OCI-LY1 (cell line): ENCODE results near the gene NKAIN2.

Source experiments
- H2AFZ ChIP-seq: fragments of 200-600 bp; sonication (generic), shearing (Covaris generic); 2 replicates; pipeline ENCODE4 v1.6.0; 2014; ENCODE audit warnings: antibody characterized with exemption, mild to moderate bottlenecking, low read length
- H3F3A ChIP-seq: fragments of 200-600 bp; sonication (generic), shearing (Covaris generic); 2 replicates; pipeline ENCODE4 v1.6.0; 2014; ENCODE audit warnings: mild to moderate bottlenecking, antibody characterized with exemption, low read length, moderate library complexity; ENCODE audit not compliant: insufficient read depth
- H3K27ac ChIP-seq: fragments of 200-600 bp; sonication (generic); 2 replicates; pipeline ENCODE4 v1.5.1; 2014; ENCODE audit warnings: low read length, mixed run types, mild to moderate bottlenecking, low read depth; ENCODE audit not compliant: poor library complexity, severe bottlenecking
- H3K27me3 ChIP-seq: fragments of 200-600 bp; sonication (generic); 2 replicates; pipeline ENCODE4 v1.6.0; 2014; ENCODE audit warnings: antibody characterized with exemption, mild to moderate bottlenecking, low read length, moderate library complexity; ENCODE audit not compliant: insufficient read depth
- H3K36me3 ChIP-seq: fragments of 200-600 bp; sonication (generic); 2 replicates; pipeline ENCODE4 v1.6.1; 2014; ENCODE audit warnings: mild to moderate bottlenecking, antibody characterized with exemption, low read length, moderate library complexity, mixed read lengths; ENCODE audit not compliant: insufficient read depth
- H3K4me1 ChIP-seq: fragments of 200-600 bp; sonication (generic); 2 replicates; pipeline ENCODE4 v1.5.1; 2014; ENCODE audit warnings: mild to moderate bottlenecking, low read length, moderate library complexity; ENCODE audit not compliant: insufficient read depth, severe bottlenecking
- H3K4me2 ChIP-seq: fragments of 200-600 bp; sonication (generic), shearing (Covaris generic); 2 replicates; pipeline ENCODE4 v1.6.1; 2014; ENCODE audit warnings: low read length
- H3K4me3 ChIP-seq: fragments of 200-600 bp; sonication (generic); 2 replicates; pipeline ENCODE4 v1.5.1; 2014; ENCODE audit warnings: low read length, low read depth, mild to moderate bottlenecking, mixed read lengths; ENCODE audit not compliant: poor library complexity, severe bottlenecking
- H3K79me2 ChIP-seq: fragments of 200-600 bp; shearing (Covaris generic); 2 replicates; pipeline ENCODE4 v1.6.1; 2016; ENCODE audit warnings: mixed run types, low read length, mixed read lengths; ENCODE audit not compliant: insufficient read depth
- H3K9ac ChIP-seq: fragments of 200-600 bp; sonication (generic), shearing (Covaris generic); 2 replicates; pipeline ENCODE4 v1.6.1; 2014; ENCODE audit warnings: mild to moderate bottlenecking, low read length, mixed read lengths
- H3K9me2 ChIP-seq: fragments of 200-600 bp; sonication (generic), shearing (Covaris generic); 2 replicates; pipeline ENCODE4 v1.6.1; 2014; ENCODE audit warnings: low read depth, mild to moderate bottlenecking, low read length, mixed read lengths
- H3K9me3 ChIP-seq: fragments of 200-600 bp; shearing (Covaris generic); 2 replicates; pipeline ENCODE4 v1.6.1; 2014; ENCODE audit warnings: low read length, mixed read lengths
- H4K20me1 ChIP-seq: fragments of 200-600 bp; sonication (generic), shearing (Covaris generic); 2 replicates; pipeline ENCODE4 v1.6.0; 2016; ENCODE audit warnings: mild to moderate bottlenecking, low read length; ENCODE audit not compliant: insufficient read depth
- EZH2 ChIP-seq: fragments of 200-600 bp; sonication (generic), shearing (Covaris generic); IDR thresholded peaks from 2 replicates; pipeline ENCODE4 v1.8.0; 2017; ENCODE audit warnings: borderline replicate concordance, mixed run types, mild to moderate bottlenecking, antibody characterized with exemption, low read length, moderate library complexity, mixed read lengths
- TF ChIP-seq, protein P1 (sequence below): fragments of 200-600 bp; sonication (generic), shearing (Covaris generic); IDR thresholded peaks from 2 replicates; pipeline ENCODE4 v1.5.1; 2017; ENCODE audit warnings: mild to moderate bottlenecking, antibody characterized with exemption, low read length, moderate library complexity, mixed read lengths

The NKAIN2 gene

DNA sequence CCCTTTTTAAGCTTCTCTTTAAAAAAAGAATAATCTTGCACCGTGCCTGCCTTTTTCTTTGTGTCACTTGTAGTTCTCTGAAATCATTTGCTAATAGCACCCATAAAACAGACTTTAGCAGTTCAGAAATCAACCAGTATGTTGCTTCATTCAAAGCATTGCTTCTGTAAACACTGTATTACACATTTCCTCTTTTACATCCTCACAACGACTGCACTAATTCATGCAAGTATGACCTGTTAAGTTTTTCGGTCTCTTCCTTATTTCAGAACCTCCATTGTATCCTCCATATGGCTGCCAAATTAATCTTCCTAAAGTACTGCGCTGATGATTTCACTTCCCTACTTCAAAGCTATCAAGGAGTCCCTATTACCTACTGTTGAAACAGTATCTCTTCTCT lies 1015.7 kb downstream of the NKAIN2 start:
- no peaks in the 10 kb centered on the region for H3K79me2 ChIP-seq
- no peaks in the 10 kb centered on the region for H3K27me3 ChIP-seq
- no peak overlapping the region for H3K27ac ChIP-seq
- H3K9ac ChIP-seq, result no peak overlapping the region
- no peaks in the 10 kb centered on the region for H4K20me1 ChIP-seq
- no peak overlapping the region for H2AFZ ChIP-seq
- no peaks in the 10 kb centered on the region for H3K36me3 ChIP-seq
- H3K9me3 ChIP-seq, result no peaks in the 10 kb centered on the region
- TF ChIP-seq, protein P1, sequence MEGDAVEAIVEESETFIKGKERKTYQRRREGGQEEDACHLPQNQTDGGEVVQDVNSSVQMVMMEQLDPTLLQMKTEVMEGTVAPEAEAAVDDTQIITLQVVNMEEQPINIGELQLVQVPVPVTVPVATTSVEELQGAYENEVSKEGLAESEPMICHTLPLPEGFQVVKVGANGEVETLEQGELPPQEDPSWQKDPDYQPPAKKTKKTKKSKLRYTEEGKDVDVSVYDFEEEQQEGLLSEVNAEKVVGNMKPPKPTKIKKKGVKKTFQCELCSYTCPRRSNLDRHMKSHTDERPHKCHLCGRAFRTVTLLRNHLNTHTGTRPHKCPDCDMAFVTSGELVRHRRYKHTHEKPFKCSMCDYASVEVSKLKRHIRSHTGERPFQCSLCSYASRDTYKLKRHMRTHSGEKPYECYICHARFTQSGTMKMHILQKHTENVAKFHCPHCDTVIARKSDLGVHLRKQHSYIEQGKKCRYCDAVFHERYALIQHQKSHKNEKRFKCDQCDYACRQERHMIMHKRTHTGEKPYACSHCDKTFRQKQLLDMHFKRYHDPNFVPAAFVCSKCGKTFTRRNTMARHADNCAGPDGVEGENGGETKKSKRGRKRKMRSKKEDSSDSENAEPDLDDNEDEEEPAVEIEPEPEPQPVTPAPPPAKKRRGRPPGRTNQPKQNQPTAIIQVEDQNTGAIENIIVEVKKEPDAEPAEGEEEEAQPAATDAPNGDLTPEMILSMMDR, result no peak
- TF ChIP-seq EZH2, result no peak
- H3F3A ChIP-seq, result no peaks in the 10 kb centered on the region
- H3K4me1 ChIP-seq, result no peaks in the 10 kb centered on the region
- H3K4me3 ChIP-seq, result no peak overlapping the region
- H3K4me2 ChIP-seq, result no peak overlapping the region
- no peaks in the 10 kb centered on the region for H3K9me2 ChIP-seq

DNA sequence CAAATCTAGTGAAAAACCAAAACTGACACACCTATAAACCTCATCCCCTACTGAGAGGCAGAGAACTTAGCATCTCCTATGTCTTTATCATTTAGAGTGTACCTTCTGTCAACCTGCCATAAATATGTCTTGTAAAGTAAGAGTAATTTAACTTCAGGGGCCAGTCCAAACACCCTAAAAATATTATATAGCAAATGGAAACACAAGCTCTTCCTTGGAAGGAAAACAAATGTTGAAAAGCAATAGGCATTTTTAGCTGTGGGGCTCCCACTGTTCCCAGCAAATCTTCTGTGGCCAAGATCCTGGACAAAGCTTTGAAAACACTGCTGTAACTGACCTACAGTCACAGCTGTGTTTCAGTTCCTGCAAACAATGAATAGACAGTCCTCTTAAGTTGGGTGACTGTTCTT lies 1018.5 kb downstream of the NKAIN2 start:
- Histone ChIP-seq H3F3A (no peaks in the 10 kb centered on the region), H3K4me1 (no peaks in the 10 kb centered on the region), H3K9me3 (no peaks in the 10 kb centered on the region), H2AFZ (no peak overlapping the region), H4K20me1 (no peaks in the 10 kb centered on the region), H3K9me2 (no peaks in the 10 kb centered on the region), H3K9ac (no peak overlapping the region), H3K36me3 (no peaks in the 10 kb centered on the region), H3K27ac (no peak overlapping the region), H3K27me3 (no peaks in the 10 kb centered on the region), H3K4me3 (no peak overlapping the region), H3K79me2 (no peaks in the 10 kb centered on the region), H3K4me2 (no peak overlapping the region)
- TF ChIP-seq, protein P1, result no peak
- TF ChIP-seq EZH2, result no peak

DNA sequence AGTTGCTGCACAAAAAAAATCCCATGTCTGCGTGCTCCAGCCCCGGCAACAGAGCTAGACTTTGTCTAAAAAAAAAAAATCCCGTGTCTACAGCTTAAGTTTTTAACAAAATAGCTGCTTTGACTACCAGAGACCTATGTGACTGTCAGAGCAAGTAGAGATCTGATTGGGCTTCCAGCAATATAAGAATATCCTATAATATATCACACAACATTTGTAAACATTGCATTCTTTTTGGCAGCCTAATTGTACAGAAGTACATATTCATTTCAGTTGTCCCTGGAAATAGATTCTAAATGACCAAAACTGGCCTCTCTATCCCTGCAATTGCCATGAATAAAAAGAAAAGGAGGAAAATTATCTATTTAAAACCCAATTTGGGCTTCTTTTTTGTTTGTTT lies 1019.1 kb downstream of the NKAIN2 start:
- H3K27ac ChIP-seq, result no peak overlapping the region
- H3K4me1 ChIP-seq, result no peaks in the 10 kb centered on the region
- H3K4me2 ChIP-seq, result no peak overlapping the region
- H3K27me3 ChIP-seq, result no peaks in the 10 kb centered on the region
- no peaks in the 10 kb centered on the region for H3F3A ChIP-seq
- no peak overlapping the region for H3K4me3 ChIP-seq
- no peaks in the 10 kb centered on the region for H4K20me1 ChIP-seq
- H3K9me2 ChIP-seq, result no peaks in the 10 kb centered on the region
- H3K36me3 ChIP-seq, result no peaks in the 10 kb centered on the region
- no peak for TF ChIP-seq EZH2
- TF ChIP-seq, protein P1, result no peak
- no peaks in the 10 kb centered on the region for H3K9me3 ChIP-seq
- no peak overlapping the region for H2AFZ ChIP-seq
- no peaks in the 10 kb centered on the region for H3K79me2 ChIP-seq
- no peak overlapping the region for H3K9ac ChIP-seq
